HPDE6-E6E7 (cell line): Measurements from ENCODE around the gene ATP8B3.

ENCODE experiments used
- DNase-seq: peaks from one replicate; pipeline ENCODE4 v3.0.0; 2011; ENCODE audit warnings: missing footprints; ENCODE audit errors: extremely low spot score

Gene ATP8B3

GRCh38 chr19:1756705-1757465 lies 55.2 kb downstream of the ATP8B3 start:
- DNase-seq, result no peak

DNA sequence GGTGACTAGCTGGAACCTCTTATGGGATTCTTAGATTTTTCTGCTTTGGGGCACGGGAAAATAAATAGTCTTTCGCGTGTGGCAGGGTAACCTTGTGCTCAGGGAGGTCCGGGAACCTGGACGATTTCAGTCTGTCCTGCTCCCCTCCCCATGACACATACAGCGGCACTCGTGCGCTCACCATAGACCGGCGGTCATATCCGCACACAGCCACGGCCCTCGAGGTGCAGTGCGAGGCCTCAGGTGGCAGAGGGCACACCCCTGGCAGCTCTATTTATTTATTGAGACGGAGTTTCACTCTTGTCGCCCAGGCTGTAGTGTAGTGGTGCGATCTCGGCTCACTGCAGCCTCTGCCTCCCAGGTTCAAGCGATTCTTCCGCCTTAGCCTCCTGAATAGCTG lies 55.8 kb downstream of the ATP8B3 start:
- no peak for DNase-seq

GRCh38 chr19:1755467-1756171 lies 56.5 kb downstream of the ATP8B3 start:
- DNase-seq, result no peak

- no peak for DNase-seq
Measured at GRCh38 chr19:1754636-1755466, 57.2 kb downstream of the ATP8B3 start.

DNA sequence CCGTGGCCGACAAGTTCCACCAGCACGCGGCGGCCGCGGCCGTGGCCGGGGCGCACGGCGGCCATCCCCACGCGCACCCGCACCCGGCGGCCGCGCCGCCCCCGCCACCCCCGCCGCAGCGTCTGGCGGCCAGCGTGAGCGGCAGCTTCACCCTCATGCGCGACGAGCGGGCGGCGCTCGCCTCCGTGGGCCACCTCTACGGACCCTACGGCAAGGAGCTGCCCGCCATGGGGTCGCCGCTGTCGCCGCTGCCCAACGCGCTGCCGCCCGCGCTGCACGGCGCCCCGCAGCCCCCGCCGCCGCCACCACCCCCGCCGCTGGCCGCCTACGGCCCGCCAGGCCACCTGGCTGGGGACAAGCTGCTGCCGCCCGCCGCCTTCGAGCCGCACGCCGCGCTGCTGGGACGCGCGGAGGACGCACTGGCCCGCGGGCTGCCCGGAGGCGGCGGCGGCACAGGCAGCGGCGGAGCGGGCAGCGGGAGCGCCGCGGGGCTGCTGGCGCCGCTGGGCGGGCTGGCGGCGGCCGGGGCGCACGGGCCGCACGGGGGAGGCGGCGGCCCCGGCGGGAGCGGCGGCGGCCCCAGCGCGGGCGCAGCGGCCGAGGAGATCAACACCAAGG lies 57.9 kb downstream of the ATP8B3 start:
- DNase-seq, result no peak

GRCh38 chr19:1752757-1753728 lies 59.0 kb downstream of the ATP8B3 start, which contains the start of gene ONECUT3:
Gene ONECUT3, plus strand, starts transcription at chr19:1753506. Its CDS starts 157 bp downstream, at chr19:1753663.
- no peak for DNase-seq

GRCh38 chr19:1752009-1752756 lies 59.9 kb downstream of the ATP8B3 start:
- DNase-seq, result no peak

GRCh38 chr19:1751367-1752008 lies 60.6 kb downstream of the ATP8B3 start:
- DNase-seq, result no peak

DNA sequence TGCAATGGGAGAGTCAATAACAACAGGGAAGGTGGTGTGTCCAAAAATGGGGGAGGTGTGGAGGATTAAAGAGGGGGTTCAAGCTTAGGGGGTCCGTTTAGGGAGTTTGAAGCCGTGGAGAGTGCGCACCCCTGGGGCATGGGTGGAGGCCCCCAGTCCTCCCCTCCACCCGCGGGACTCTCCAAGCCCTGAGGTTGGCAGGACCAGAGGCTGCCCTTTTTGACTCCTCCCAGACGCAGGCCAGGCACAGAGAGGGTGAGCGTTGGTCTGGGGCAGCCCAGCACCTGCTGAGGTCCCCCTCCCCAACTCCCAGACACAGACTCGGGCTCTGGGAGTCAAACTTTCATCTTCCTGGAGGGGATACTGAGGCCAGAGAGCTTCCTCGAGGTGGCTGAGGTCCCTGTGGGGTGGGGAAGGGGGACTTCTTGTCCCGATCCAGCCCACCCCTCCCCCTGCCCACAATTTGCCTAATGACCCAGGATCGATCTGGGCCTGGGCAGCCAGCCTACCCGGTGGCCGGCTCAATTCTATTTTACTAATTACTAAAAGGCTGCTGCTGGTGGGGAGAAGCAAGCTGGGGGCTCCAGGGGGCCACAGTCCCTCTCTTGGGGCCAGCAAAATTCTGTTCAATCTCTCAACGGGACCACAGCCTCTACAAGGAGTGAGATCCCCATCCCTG lies 61.6 kb downstream of the ATP8B3 start:
- no peak for DNase-seq

DNA sequence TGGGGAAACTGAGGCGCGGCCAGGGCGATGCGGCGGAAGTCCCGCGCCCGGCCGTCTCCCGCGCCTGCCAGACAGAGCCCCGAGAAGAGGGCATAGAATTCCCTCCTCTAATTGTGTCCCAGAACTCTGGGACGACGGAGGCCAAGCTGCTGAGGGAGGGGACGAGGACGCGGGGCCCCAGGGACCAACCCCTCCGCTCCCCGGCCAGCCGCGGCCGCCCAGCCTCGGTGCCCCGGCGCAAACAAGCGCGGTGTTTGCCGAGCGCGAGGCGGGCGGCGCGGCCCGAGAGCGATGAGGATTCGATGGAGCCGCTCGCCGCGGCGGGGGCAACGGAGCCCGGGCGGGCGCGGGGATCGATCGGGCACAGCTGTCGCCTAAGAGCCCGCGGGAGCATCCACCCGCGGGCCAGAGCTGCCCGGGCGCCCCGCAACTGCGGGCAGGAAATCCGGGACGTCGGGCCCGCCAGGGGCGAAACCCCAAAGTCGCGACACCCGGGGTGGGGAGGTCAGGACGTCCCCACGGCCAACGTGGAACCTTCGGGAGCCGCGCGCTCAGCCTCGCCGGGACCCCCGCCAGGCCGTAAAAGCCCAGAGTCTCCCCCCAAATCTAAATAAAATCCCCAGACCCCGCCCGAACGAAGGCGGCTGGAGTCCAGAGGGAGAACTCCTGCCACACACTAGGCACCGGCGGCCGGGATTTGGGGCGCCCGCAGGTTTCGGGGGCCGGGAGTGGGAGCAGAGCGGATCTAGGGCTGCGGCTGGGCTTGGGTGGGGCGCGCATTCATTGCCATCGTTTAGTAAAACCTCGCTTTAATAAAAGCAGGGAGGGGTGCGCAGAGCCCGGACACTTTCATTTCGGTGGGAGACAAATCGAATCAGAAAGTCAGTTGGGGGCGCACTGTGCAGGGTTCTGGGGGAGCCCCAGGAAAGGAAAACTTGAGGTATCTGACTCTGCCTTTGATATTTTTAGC lies 62.4 kb downstream of the ATP8B3 start:
- no peak for DNase-seq

- DNase-seq, result no peak
Measured at GRCh38 chr19:1748873-1749341, 63.2 kb downstream of the ATP8B3 start.

- peak; percentile 50 for DNase-seq
Measured at GRCh38 chr19:1748115-1748872, 63.8 kb downstream of the ATP8B3 start.

GRCh38 chr19:1747285-1748114 lies 64.6 kb downstream of the ATP8B3 start:
- peak; percentile 95 for DNase-seq

DNA sequence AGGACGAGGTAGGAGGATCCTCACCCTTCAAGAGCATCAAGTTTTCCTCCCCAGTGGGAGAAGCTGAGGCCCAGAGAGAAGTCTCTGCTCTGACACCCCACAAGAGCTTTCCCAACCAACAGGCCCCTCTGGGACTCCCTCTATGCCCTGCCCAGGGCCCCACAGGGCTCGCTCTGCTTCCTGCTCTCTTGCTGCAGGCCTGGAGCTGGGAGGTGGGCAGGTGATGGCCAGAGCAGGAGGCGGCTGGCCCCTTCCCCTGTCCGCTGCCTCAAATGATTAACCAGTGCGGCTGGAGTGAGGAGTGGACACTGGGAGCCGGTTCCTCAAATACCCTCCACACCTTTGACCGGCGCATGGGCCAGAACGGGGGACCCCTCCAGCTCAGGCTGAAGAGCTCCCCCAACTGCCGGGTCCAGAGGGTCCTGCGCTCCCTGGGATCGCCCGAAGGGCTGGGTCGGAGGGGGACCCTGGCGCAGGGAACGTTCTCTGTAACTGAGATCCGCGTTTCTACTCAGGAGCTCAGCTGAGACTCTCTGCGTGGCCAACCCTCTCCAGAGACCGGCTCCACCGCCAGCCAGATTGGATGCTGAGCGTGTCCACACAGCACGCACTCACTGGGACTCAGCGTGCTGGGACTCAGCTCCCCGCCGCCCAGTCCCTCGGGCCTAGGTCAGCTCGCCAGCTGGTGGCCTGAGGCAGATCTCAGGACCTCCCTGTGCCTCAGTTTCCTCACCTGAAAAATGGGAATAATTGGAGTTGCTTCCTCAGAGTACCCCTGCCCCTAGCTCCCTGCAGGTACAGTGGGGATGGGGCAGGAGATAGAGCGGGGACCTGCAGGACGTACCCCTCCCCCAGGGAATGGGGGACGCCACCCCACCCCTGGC lies 65.4 kb downstream of the ATP8B3 start:
- DNase-seq, result peak; percentile 73

DNA sequence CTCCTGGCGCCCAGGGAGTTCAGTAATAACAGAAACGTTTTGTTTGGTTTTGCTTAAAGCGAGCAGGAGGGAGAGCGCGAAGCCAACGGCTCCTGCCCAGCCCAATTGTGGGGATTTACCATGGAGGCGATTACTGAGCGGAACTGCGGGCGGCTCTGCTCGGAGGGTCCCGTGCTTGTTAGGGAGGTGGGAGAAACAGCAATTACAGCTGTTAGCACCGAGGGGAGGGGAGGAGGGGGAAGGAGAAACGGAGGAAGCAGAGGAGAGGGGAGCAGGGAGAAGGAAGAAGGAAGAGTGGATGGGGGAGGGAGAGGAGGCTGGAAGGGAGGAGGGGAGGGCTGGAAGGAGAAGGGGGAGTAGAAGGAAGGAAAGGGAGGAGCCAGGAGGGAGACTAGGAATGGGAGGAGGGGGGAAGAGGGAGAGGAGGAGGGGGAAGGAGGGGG lies 66.5 kb downstream of the ATP8B3 start:
- DNase-seq, result no peak
